ENCODE measurements around the gene ZFYVE9. TPM values are rescaled to one million over a fixed set of nuclear protein-coding genes. Genes with fewer than 3 reads are reported as not detected.
"Not testable (repeated sequence)": the region's sequence is repeated elsewhere in the genome, so short reads cannot be mapped to it uniquely, and the experiment has no call there.

Gene ZFYVE9
- polyA plus RNA-seq, 1 donor, result 19.0 TPM

- DNase-seq, result no peak
Measured at GRCh38 chr1:52152572-52152971, 10.7 kb downstream of the ZFYVE9 start.

- no peak for DNase-seq
Measured at GRCh38 chr1:52153010-52153409, 11.1 kb downstream of the ZFYVE9 start.

GRCh38 chr1:52153898-52154297 lies 12.0 kb downstream of the ZFYVE9 start:
- DNase-seq, result no peak

GRCh38 chr1:52156460-52156859 lies 14.6 kb downstream of the ZFYVE9 start:
- DNase-seq, result no peak

- DNase-seq, result no peak
Measured at GRCh38 chr1:52157582-52157981, 15.7 kb downstream of the ZFYVE9 start.

GRCh38 chr1:52158218-52158617 lies 16.3 kb downstream of the ZFYVE9 start:
- no peak for DNase-seq

- no peak for DNase-seq
Measured at GRCh38 chr1:52159033-52159789, 17.3 kb downstream of the ZFYVE9 start.

GRCh38 chr1:52162947-52163346 lies 21.1 kb downstream of the ZFYVE9 start:
- no peak for DNase-seq

- no peak for DNase-seq
Measured at GRCh38 chr1:52164604-52165003, 22.7 kb downstream of the ZFYVE9 start.

GRCh38 chr1:52166996-52167753 lies 25.3 kb downstream of the ZFYVE9 start:
- DNase-seq, result no peak

- DNase-seq, result no peak
Measured at GRCh38 chr1:52168373-52169080, 26.6 kb downstream of the ZFYVE9 start.

- not testable (repeated sequence) for DNase-seq
Measured at GRCh38 chr1:52171149-52171548, 29.3 kb downstream of the ZFYVE9 start.

GRCh38 chr1:52179073-52179472 lies 37.2 kb downstream of the ZFYVE9 start:
- DNase-seq, result no peak

- DNase-seq, result no peak
Measured at GRCh38 chr1:52180176-52180575, 38.3 kb downstream of the ZFYVE9 start.

GRCh38 chr1:52181759-52182158 lies 39.9 kb downstream of the ZFYVE9 start:
- not testable (repeated sequence) for DNase-seq

GRCh38 chr1:52182328-52182727 lies 40.4 kb downstream of the ZFYVE9 start:
- DNase-seq, result not testable (repeated sequence)

GRCh38 chr1:52182874-52183400 lies 41.0 kb downstream of the ZFYVE9 start:
- no peak for DNase-seq

- no peak for DNase-seq
Measured at GRCh38 chr1:52186449-52186848, 44.6 kb downstream of the ZFYVE9 start.

- no peak for DNase-seq
Measured at GRCh38 chr1:52189898-52190480, 48.1 kb downstream of the ZFYVE9 start.

GRCh38 chr1:52190500-52191252 lies 48.8 kb downstream of the ZFYVE9 start:
- DNase-seq, result no peak

GRCh38 chr1:52191395-52191965 lies 49.6 kb downstream of the ZFYVE9 start:
- no peak for DNase-seq

- no peak for DNase-seq
Measured at GRCh38 chr1:52192024-52192423, 50.1 kb downstream of the ZFYVE9 start.

Measured in hindlimb muscle (tissue), 1 donor.